ENCODE measurements around the gene CACNA1C. TPM values are rescaled to one million over a fixed set of nuclear protein-coding genes. Genes with fewer than 3 reads are reported as not detected.

CACNA1C gene
- total RNA-seq, 2 donors from 2014 or later = 70.0 to 127 TPM

DNA sequence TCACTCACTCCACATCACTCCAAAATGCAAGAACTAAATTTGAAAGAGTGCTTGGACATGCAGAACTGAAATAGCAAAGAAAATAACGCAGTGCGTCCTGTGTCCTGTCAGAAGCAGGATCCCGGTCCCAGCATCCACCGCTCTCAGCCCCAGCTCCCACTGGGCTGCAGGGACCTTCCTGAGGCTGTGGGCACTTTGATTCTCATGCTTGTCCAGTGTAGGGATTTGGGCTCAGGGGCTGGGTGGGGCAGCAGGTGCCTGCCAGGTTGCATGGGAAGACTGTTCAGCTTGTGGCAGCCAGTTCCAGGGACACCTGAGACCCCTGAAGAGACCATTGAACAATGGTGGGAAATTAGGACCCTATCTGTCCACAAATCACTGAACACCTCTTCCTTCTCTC is 602.0 kb downstream of the CACNA1C start:
- no peaks in the 10 kb centered on the region for H3K27me3 ChIP-seq (replicated peaks; ENCODE audit: insufficient read depth)
- no peak overlapping the region for H3K27ac ChIP-seq
- no peaks in the 10 kb centered on the region for H3K4me1 ChIP-seq (ENCODE audit: control insufficient read depth in 1 of 2, low read depth in 2 of 2)
- DNase-seq (ENCODE audit: low spot score) (no peak), ATAC-seq (ENCODE audit: insufficient number of reproducible peaks, low FRiP score, low read depth) (no peak)
- H3K36me3 ChIP-seq = peaks cover 57% of the 10 kb centered on the region
- H3K9me3 ChIP-seq = no peaks in the 10 kb centered on the region
- no peak overlapping the region for H3K4me3 ChIP-seq
- TF ChIP-seq, protein P1, sequence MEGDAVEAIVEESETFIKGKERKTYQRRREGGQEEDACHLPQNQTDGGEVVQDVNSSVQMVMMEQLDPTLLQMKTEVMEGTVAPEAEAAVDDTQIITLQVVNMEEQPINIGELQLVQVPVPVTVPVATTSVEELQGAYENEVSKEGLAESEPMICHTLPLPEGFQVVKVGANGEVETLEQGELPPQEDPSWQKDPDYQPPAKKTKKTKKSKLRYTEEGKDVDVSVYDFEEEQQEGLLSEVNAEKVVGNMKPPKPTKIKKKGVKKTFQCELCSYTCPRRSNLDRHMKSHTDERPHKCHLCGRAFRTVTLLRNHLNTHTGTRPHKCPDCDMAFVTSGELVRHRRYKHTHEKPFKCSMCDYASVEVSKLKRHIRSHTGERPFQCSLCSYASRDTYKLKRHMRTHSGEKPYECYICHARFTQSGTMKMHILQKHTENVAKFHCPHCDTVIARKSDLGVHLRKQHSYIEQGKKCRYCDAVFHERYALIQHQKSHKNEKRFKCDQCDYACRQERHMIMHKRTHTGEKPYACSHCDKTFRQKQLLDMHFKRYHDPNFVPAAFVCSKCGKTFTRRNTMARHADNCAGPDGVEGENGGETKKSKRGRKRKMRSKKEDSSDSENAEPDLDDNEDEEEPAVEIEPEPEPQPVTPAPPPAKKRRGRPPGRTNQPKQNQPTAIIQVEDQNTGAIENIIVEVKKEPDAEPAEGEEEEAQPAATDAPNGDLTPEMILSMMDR (IDR thresholded peaks at IDR 0.05) = no peak

DNA sequence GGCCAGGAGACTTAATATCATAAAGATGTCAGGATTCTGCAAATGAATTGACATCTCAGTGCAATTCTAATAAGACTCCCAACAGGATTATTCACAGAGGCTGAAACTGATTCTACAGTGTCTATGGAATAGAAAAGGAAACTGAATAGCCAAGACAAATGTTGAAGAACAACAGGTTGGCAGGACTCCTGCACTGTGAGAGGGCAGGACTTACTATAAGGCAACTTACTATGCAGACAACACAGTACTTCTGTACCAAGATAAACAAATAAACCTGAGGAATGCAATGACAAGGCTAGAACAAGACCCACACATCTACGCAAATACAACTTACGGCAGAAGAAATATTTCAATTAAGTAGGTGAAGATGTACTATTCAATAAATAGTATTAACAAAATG is 609.7 kb downstream of the CACNA1C start:
- TF ChIP-seq, protein P1 (IDR thresholded peaks at IDR 0.05) = no peak
- no peaks in the 10 kb centered on the region for H3K9me3 ChIP-seq
- no peaks in the 10 kb centered on the region for H3K27me3 ChIP-seq (replicated peaks; ENCODE audit: insufficient read depth)
- ATAC-seq (ENCODE audit: insufficient number of reproducible peaks, low FRiP score, low read depth) (no peak), DNase-seq (ENCODE audit: low spot score) (no peak)
- H3K36me3 ChIP-seq = peaks cover 59% of the 10 kb centered on the region
- H3K4me3 ChIP-seq = no peak overlapping the region
- no peak overlapping the region for H3K27ac ChIP-seq
- no peaks in the 10 kb centered on the region for H3K4me1 ChIP-seq (ENCODE audit: control insufficient read depth in 1 of 2, low read depth in 2 of 2)

GRCh38 chr12:2664721-2665577 is 612.2 kb downstream of the CACNA1C start:
- ATAC-seq (ENCODE audit: insufficient number of reproducible peaks, low FRiP score, low read depth) (no peak), DNase-seq (ENCODE audit: low spot score) (no peak)
- Histone ChIP-seq H3K27me3 (replicated peaks; ENCODE audit: insufficient read depth) (no peaks in the 10 kb centered on the region), H3K9me3 (no peaks in the 10 kb centered on the region), H3K4me3 (no peak overlapping the region), H3K4me1 (ENCODE audit: control insufficient read depth in 1 of 2, low read depth in 2 of 2) (no peaks in the 10 kb centered on the region), H3K36me3 (peaks cover 70% of the 10 kb centered on the region), H3K27ac (no peak overlapping the region)
- TF ChIP-seq, protein P1 (IDR thresholded peaks at IDR 0.05) = no peak

- ATAC-seq (ENCODE audit: insufficient number of reproducible peaks, low FRiP score, low read depth) (no peak), DNase-seq (ENCODE audit: low spot score) (no peak)
- no peaks in the 10 kb centered on the region for H3K9me3 ChIP-seq
- TF ChIP-seq, protein P1 (IDR thresholded peaks at IDR 0.05) = no peak
- no peaks in the 10 kb centered on the region for H3K4me1 ChIP-seq (ENCODE audit: control insufficient read depth in 1 of 2, low read depth in 2 of 2)
- H3K4me3 ChIP-seq = no peak overlapping the region
- H3K27me3 ChIP-seq (replicated peaks; ENCODE audit: insufficient read depth) = no peaks in the 10 kb centered on the region
- peaks cover 65% of the 10 kb centered on the region for H3K36me3 ChIP-seq
- no peak overlapping the region for H3K27ac ChIP-seq
Observed at GRCh38 chr12:2666411-2666810, 613.6 kb downstream of the CACNA1C start.

GRCh38 chr12:2666846-2667245 is 614.1 kb downstream of the CACNA1C start:
- TF ChIP-seq, protein P1 (IDR thresholded peaks at IDR 0.05) = no peak
- no peak overlapping the region for H3K4me3 ChIP-seq
- H3K36me3 ChIP-seq = peaks cover 65% of the 10 kb centered on the region
- H3K9me3 ChIP-seq = no peaks in the 10 kb centered on the region
- no peaks in the 10 kb centered on the region for H3K27me3 ChIP-seq (replicated peaks; ENCODE audit: insufficient read depth)
- no peak overlapping the region for H3K27ac ChIP-seq
- no peaks in the 10 kb centered on the region for H3K4me1 ChIP-seq (ENCODE audit: control insufficient read depth in 1 of 2, low read depth in 2 of 2)
- DNase-seq (ENCODE audit: low spot score) (no peak), ATAC-seq (ENCODE audit: insufficient number of reproducible peaks, low FRiP score, low read depth) (no peak)

Data from thoracic aorta (tissue), 2 donors.